IPS-18c (cell line): Measurements from ENCODE around the gene SPECC1L.

Experiments
- H3K4me3 ChIP-seq: 2 replicates; pipeline ENCODE4 v1.7.0; 2013; ENCODE audit warnings: low read depth, mild to moderate bottlenecking, low read length, moderate library complexity; ENCODE audit not compliant: insufficient read depth
- H3K9me3 ChIP-seq: one replicate; pipeline ENCODE4 v1.6.1; 2013; ENCODE audit warnings: mild to moderate bottlenecking, low read length, moderate library complexity; ENCODE audit not compliant: control insufficient read depth, insufficient read depth

SPECC1L gene

GRCh38 chr22:24361976-24362646, 91.5 kb downstream of the SPECC1L start:
- no peak overlapping the region for H3K4me3 ChIP-seq
- H3K9me3 ChIP-seq = no peaks in the 10 kb centered on the region

- H3K4me3 ChIP-seq = no peak overlapping the region
These were observed 92.6 kb downstream of the SPECC1L start for GRCh38 chr22:24363243-24363642.

DNA sequence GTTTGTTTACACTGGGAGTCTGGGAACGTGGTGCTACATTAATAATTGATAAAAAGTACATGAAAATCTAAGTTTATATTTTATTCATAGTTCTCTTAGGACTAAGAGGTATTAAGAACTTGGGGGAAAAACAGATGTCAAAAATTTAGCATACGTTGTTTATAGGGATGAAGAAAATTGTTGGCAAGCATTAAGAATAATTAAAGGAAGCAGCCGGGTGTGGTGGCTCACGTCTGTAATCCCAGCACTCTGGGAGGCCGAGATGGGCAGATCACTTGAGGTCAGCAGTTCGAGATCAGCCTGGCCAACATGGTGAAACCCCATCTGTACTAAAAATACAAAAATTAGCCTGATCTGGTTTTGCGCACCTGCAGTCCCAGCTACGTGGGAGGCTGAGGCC, 96.1 kb downstream of the SPECC1L start:
- Histone ChIP-seq H3K4me3 (no peak overlapping the region), H3K9me3 (no peaks in the 10 kb centered on the region)

More at GRCh38 chr22:24363243-24363642, 92.6 kb downstream of the SPECC1L start:
- H3K9me3 ChIP-seq = no peaks in the 10 kb centered on the region

DNA sequence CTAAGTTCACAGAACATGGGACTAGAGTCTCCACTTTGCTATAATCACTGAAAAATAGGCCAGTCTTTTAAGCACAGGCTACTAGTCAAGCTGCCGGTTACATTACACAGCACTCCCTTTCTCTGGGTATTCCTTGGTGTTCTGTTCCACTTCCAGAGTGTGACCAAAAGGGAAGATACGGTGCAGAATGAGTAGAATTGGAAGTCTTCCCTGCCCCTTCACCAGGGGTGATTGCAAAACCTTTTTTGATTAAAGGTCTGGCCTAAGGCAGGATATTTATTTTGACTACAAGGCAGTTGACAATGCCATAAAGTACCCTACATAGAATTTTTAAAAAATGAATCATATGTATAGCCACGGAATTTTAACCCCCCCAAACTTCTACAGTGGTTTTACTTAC, 97.2 kb downstream of the SPECC1L start:
- Histone ChIP-seq H3K4me3 (no peak overlapping the region), H3K9me3 (no peaks in the 10 kb centered on the region)

DNA sequence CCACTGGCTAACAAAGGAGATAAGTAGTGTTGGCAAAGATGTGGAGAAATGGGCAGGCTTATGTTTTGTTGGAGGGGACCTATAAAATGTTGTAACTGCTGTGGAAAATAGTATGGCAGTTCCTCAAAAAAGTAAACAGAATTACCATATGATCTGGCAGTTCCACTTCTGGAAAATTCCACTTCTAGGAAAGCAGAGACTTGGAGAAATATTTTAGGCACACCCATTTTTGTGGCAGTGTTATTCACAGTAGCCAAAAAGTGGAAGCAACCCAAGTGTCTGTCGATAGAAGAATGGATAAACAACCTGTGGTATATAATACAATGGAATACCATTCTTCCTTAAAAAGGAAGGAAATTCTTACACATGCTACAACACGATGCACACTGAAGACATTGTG, 99.8 kb downstream of the SPECC1L start:
- Histone ChIP-seq H3K4me3 (no peak overlapping the region), H3K9me3 (no peaks in the 10 kb centered on the region)

GRCh38 chr22:24376002-24376401, 105.4 kb downstream of the SPECC1L start:
- Histone ChIP-seq H3K9me3 (peaks cover 2% of the 10 kb centered on the region), H3K4me3 (no peak overlapping the region)

- Histone ChIP-seq H3K9me3 (peaks cover 2% of the 10 kb centered on the region), H3K4me3 (no peak overlapping the region)
These were observed 106.0 kb downstream of the SPECC1L start for GRCh38 chr22:24376586-24376985.

DNA sequence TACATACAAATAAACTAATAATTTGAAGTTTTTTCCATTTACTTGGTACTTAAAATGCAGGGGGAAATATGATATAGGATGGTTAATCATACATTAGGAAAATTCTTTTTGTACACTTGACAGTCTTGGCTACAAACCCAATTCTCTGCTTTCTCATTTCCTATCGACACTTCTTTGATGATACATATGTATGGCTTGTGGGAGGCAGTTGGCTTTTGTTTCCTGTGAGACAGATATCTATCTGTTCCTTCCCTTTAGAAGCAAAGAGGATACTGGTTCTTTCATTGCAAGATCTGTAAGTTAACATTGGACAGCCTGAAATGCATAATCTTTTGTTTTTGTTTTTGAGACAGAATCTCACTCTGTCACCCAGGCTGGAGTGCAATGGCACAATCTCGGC, 108.9 kb downstream of the SPECC1L start:
- no peak overlapping the region for H3K4me3 ChIP-seq

GRCh38 chr22:24380220-24380904, 109.7 kb downstream of the SPECC1L start:
- H3K9me3 ChIP-seq = peaks cover 2% of the 10 kb centered on the region
- no peak overlapping the region for H3K4me3 ChIP-seq

More for the DNA sequence above, 108.9 kb downstream of the SPECC1L start:
- peaks cover 2% of the 10 kb centered on the region for H3K9me3 ChIP-seq

DNA sequence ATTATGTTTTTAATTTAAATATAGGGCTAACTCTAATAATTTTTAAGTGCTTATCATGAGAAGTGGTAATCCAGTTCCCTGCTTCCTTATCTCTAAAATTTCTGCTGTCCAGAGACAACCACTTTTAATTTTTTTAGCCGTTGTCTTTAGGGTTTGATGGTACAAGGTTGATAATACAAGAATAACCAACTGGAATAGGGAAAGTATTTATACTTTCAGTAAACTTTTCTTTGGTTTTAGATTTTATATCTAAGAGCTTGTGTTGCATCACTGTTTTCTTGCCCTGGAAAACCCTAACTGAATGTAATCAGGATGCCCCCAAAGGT, 110.2 kb downstream of the SPECC1L start:
- Histone ChIP-seq H3K4me3 (no peak overlapping the region), H3K9me3 (no peaks in the 10 kb centered on the region)

- no peak overlapping the region for H3K4me3 ChIP-seq
- H3K9me3 ChIP-seq = no peaks in the 10 kb centered on the region
These were observed 112.4 kb downstream of the SPECC1L start for GRCh38 chr22:24383061-24383460.

DNA sequence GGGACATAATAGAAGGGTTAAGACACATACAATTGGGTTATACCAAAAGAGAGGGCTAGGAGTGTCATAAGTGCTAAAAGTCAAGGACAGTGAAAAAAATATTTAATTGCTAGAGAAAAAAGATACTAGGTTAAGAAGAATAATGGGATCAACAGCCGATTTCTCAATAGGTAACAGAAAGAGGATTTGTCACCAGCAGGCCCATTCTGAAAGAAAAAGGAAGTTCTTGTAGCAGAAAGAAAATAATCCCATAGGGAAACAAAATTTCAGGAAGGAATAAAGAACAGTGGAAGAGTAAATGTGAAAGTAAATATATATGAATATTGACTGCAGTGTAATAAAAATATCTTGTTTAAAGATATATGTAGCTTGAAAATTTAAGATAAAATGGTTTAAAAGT, 113.5 kb downstream of the SPECC1L start:
- Histone ChIP-seq H3K9me3 (no peaks in the 10 kb centered on the region), H3K4me3 (no peak overlapping the region)

DNA sequence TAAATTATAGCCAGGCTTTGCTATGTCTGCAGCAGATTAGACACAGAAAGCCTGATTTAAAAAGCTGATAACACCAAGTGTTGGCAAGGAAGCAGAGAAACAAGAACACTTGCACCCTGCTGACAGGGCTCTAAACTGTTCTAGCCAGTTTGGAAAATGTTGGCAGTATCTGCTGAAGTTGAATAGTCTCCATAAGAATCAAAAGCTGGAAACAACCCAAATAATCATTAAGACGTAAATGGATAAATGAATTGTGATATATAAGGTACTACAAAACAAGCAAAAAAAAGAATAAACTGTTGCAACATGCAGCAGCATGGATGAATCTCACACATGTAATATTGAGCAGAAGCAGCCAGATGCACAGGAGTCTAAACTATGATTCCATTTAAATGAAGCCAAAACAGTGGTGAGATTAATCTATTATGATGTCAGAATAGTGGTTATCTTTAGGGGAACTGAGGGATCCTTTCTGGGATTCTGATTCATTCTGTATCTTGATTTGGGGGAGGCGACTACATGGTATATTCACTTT, 116.4 kb downstream of the SPECC1L start:
- Histone ChIP-seq H3K9me3 (no peaks in the 10 kb centered on the region), H3K4me3 (no peak overlapping the region)

DNA sequence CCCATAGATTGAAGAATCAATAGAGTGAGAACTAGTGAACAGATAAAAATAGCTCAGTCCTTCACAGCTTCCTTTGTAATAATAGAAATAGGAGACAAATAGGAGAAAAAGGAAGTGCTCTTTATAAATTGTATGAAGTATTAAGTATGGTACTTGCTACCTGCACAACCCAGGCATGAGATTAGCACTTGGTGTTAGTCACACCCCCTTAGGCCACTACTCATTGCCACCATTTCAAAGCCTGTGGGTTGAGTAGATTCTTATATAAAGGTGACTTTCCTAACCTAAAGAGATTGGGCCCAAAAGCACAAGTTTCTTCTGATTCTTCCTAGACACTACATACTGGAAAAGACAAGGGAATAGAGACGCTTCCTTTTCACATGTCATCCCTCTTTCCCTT, 119.0 kb downstream of the SPECC1L start:
- H3K4me3 ChIP-seq = no peak overlapping the region
- no peaks in the 10 kb centered on the region for H3K9me3 ChIP-seq

DNA sequence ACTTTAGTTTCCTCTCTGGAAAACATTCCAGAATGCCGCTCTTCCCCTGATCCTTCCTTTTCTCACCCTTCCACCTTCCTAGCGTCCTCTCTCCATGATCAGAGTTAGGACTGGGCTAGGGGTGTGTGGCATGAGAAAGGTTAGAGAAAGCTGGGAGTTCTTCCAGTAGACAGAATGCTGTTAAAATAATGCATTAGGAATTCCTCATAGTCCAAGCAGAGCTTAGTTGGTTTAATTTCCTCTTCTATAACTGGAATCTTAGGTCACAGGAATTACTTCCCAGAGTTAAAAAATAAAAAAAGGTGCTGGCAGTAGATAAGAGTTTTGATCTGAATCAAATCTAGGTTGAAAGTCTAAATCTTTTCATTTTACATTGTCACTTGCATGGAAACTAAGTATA, 119.5 kb downstream of the SPECC1L start:
- Histone ChIP-seq H3K4me3 (no peak overlapping the region), H3K9me3 (no peaks in the 10 kb centered on the region)

DNA sequence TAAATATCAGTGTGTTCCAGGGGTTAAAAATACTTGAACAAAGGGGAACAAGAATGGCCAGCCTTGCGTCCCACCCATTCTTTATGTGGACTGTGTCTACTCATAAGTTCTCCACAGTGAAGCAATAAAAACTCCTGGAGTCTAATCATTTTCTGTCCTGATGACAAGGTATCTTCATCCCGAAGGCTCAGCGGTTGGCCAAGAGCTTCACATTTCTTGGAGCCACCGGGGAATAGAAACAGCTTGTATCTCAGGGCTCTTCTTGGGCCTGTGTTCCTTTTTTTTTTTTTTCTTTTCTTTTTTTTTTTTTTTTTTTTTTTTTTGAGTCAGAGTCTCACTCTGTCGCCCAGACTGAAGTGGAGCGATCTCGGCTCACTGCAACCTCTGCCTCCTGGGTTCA, 119.9 kb downstream of the SPECC1L start:
- H3K9me3 ChIP-seq = no peaks in the 10 kb centered on the region
- H3K4me3 ChIP-seq = no peak overlapping the region

DNA sequence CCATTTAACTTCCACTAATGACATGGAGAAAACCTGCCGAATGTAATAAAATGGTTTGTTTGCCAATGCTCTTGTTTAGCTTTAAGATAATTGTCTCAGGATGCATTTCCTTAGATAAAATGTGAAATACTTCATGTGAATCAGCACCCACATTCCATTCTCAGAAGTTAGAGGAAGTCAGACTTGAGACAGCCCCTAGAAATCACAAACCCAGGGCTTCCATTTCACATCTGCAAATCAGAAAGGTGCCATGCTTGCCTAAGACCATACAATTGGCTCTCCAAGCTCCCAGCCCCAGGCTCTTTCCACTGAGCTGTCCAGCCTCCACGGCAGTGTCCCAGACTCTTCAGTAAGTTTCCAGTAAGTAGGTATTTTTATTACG, 121.2 kb downstream of the SPECC1L start:
- Histone ChIP-seq H3K4me3 (no peak overlapping the region), H3K9me3 (no peaks in the 10 kb centered on the region)

DNA sequence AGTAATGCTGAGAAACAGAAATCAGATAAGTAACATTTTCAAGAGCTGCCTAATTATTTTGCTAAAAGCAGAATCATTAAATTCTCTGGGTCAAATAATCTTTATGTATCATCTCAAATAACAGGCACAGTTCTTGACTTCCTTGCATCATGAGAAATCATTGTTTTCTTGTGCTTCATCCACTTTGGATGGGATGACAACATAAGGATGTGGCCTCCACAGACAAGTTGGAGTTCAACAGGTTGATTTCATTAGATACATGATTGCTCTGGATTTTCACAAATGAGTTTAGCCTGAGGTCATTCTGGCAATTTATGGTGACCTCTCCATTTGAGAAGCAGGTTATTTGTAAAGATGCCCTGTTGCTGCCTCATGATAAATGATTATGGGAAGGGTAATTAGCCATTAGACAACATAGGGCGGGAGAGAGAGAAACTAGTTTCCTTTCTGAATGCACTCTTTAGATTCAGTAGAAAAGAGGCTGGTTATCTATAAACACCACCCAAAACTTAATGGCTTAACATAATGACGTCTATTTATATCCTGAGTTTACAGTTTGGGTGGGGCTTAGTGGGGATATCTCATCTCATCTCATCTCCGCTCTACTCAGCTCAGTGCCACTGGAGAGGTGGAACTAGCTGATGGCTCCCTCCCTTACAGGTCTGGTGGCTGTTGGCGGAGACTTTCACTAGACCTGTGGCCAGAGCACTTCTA, 121.7 kb downstream of the SPECC1L start:
- no peaks in the 10 kb centered on the region for H3K9me3 ChIP-seq
- H3K4me3 ChIP-seq = no peak overlapping the region
